B cell (primary cell): ENCODE results near the gene ASPHD2. TPM values are rescaled to one million over a fixed set of nuclear protein-coding genes. Genes with fewer than 3 reads are reported as not detected.

Source experiments
- ATAC-seq: fragments of 200-7000 bp; cut with Tn5 transposase; one replicate; pipeline ENCODE4 v1.10.0; 2021; ENCODE audit warnings: low read depth, mild to moderate bottlenecking, moderate number of reproducible peaks, moderate library complexity
- CTCF ChIA-PET: fragments of 350-600 bp; sonication (Branson Sonifier 250); formaldehyde crosslinking; loops from one replicate; lab custom pipeline; 2021; ENCODE audit warnings: antibody characterized with exemption, inconsistent platforms; lab: Charles Lee
- POLR2A ChIA-PET: fragments of 350-600 bp; sonication (Branson Sonifier 250); formaldehyde crosslinking; loops from one replicate; lab custom pipeline; 2021; ENCODE audit warnings: antibody characterized with exemption; lab: Charles Lee
- DNase-seq: peaks from one replicate; pipeline ENCODE4 v3.0.0; 2013
- H2AFZ ChIP-seq: 2 replicates; pipeline ENCODE4 v1.6.1; 2012; ENCODE audit warnings: mild to moderate bottlenecking, low read depth, low read length; ENCODE audit not compliant: insufficient read depth, poor library complexity, severe bottlenecking
- H3K27ac ChIP-seq, 2 donors: 1 replicate in 1 of 2; 2 replicates in 1 of 2; pipeline ENCODE4 v1.5.1; 2012 to 2013; ENCODE audit warnings: low read length in 2 of 2, mild to moderate bottlenecking in 2 of 2, moderate library complexity in 1 of 2
- H3K27me3 ChIP-seq, 4 experiments: fragments of 200-600 bp in 1 of 4; sonication (generic) in 1 of 4; replicated peaks in 1 of 4; 1 replicate in 2 of 4; 2 replicates in 2 of 4; pipeline versions ENCODE4 v1.6.1 to v1.7.0; 2013 to 2016; ENCODE audit warnings: low read length in 3 of 4, mild to moderate bottlenecking in 2 of 4, mixed read lengths in 1 of 4, moderate library complexity in 1 of 4; ENCODE audit not compliant: insufficient read depth in 4 of 4, control insufficient read depth in 3 of 4; ENCODE audit errors: control extremely low read depth in 1 of 4
- H3K36me3 ChIP-seq, 2 experiments: replicated peaks in 1 of 2; 1 replicate in 1 of 2; 2 replicates in 1 of 2; pipeline versions ENCODE4 v1.6.1 to v1.7.1; 2013; ENCODE audit warnings: low read length in 1 of 2; ENCODE audit not compliant: insufficient read depth in 2 of 2, control insufficient read depth in 1 of 2; ENCODE audit errors: control extremely low read depth in 1 of 2, extremely low read depth in 1 of 2
- H3K4me1 ChIP-seq, 2 donors: fragments of 200-600 bp in 1 of 2; sonication (generic) in 1 of 2; 1 replicate in 1 of 2; 2 replicates in 1 of 2; pipeline versions ENCODE4 v1.5.1 to v1.6.1; 2013 to 2017; ENCODE audit warnings: low read length in 2 of 2; ENCODE audit not compliant: control insufficient read depth in 2 of 2, insufficient read depth in 2 of 2
- H3K4me2 ChIP-seq: replicated peaks from 2 replicates; pipeline ENCODE3; 2012; ENCODE audit warnings: mild to moderate bottlenecking, low read depth, low read length; ENCODE audit not compliant: poor library complexity, severe bottlenecking
- H3K4me3 ChIP-seq, 5 experiments: fragments of 200-600 bp in 1 of 5; sonication (generic) in 1 of 5; 1 replicate in 3 of 5; 2 replicates in 2 of 5; pipeline versions ENCODE4 v1.5.1 to v1.7.0; 2011 to 2016; ENCODE audit warnings: low read length in 4 of 5, mild to moderate bottlenecking in 4 of 5, low read depth in 2 of 5, control low read depth in 1 of 5, moderate library complexity in 1 of 5; ENCODE audit not compliant: insufficient read depth in 1 of 5; ENCODE audit errors: control extremely low read depth in 1 of 5, extremely low read depth in 1 of 5
- H3K79me2 ChIP-seq: fragments of 200-600 bp; sonication (generic); one replicate; pipeline ENCODE4 v1.6.0; 2016; ENCODE audit warnings: low read length; ENCODE audit not compliant: control insufficient read depth, insufficient read depth
- H3K9ac ChIP-seq: fragments of 200-600 bp; sonication (generic); 2 replicates; pipeline ENCODE4 v1.6.1; 2017; ENCODE audit warnings: mild to moderate bottlenecking, low read length, moderate library complexity
- H3K9me3 ChIP-seq, 3 donors: one replicate each; pipeline versions ENCODE4 v1.6.1 to v1.7.1; 2013; ENCODE audit warnings: low read length in 2 of 3; ENCODE audit not compliant: control insufficient read depth in 2 of 3, insufficient read depth in 1 of 3; ENCODE audit errors: control extremely low read depth in 1 of 3
- H4K20me1 ChIP-seq: 2 replicates; pipeline ENCODE4 v1.6.0; 2012; ENCODE audit warnings: mild to moderate bottlenecking, low read length; ENCODE audit not compliant: insufficient read depth, control insufficient read depth, poor library complexity, severe bottlenecking
- H3K27ac Mint-ChIP-seq: one replicate; pipeline ENCODE4 v1.8.0; 2021; ENCODE audit warnings: mixed read lengths
- H3K27me3 Mint-ChIP-seq: one replicate; pipeline ENCODE4 v1.8.0; 2021; ENCODE audit warnings: mixed read lengths
- H3K4me1 Mint-ChIP-seq: one replicate; pipeline ENCODE4 v1.8.0; 2021; ENCODE audit warnings: mixed read lengths
- H3K4me3 Mint-ChIP-seq: one replicate; pipeline ENCODE4 v1.8.0; 2021; ENCODE audit warnings: mixed read lengths
- H3K9me3 Mint-ChIP-seq: one replicate; pipeline ENCODE4 v1.8.0; 2022; ENCODE audit warnings: mixed read lengths; ENCODE audit not compliant: insufficient read depth
- EZH2 ChIP-seq: IDR thresholded peaks from 2 replicates; pipeline ENCODE4 v1.6.1; 2012; ENCODE audit warnings: borderline replicate concordance, low read depth, mild to moderate bottlenecking, moderate library complexity, low read length; ENCODE audit not compliant: insufficient read depth, poor library complexity, severe bottlenecking
- WGBS: methylation state at CpG from one replicate; pipeline ENCODE4 v1.1.5; 2013; ENCODE audit warnings: missing lambda C conversion rate; ENCODE audit not compliant: insufficient coverage; 5-methylcytosine and 5-hydroxymethylcytosine counted together
- intact Hi-C: fragments of 100-400 bp; cut with micrococcal nuclease; formaldehyde crosslinking; loops from one replicate; pipeline ENCODE4 v1.10.0; 2022
- polyA plus RNA-seq: library from polyadenylated mRNA; depleted of rRNA; stranded (reverse); fragments of >200 nt; gene quantifications from 2 replicates; pipeline ENCODE4 v1.2.3, GENCODE V29; 2012
- total RNA-seq, 2 donors: library from RNA; stranded (reverse); fragments of 120-200 nt in 1 of 2; gene quantifications; 1 replicate in 1 of 2; 2 replicates in 1 of 2; pipeline versions ENCODE4 v1.2.3 to v1.2.4, GENCODE V29; 2013 to 2022
- TF ChIP-seq, protein P1 (sequence below): fragments of 200-600 bp; IDR thresholded peaks from one replicate; pipeline ENCODE4 v1.8.0; 2022; ENCODE audit warnings: antibody characterized with exemption, mild to moderate bottlenecking

The ASPHD2 gene
- total and polyA plus RNA-seq, 2 donors (not counting 1 experiment from before 2014, with no cell fraction given) = 5.7 to 7.3 TPM

DNA sequence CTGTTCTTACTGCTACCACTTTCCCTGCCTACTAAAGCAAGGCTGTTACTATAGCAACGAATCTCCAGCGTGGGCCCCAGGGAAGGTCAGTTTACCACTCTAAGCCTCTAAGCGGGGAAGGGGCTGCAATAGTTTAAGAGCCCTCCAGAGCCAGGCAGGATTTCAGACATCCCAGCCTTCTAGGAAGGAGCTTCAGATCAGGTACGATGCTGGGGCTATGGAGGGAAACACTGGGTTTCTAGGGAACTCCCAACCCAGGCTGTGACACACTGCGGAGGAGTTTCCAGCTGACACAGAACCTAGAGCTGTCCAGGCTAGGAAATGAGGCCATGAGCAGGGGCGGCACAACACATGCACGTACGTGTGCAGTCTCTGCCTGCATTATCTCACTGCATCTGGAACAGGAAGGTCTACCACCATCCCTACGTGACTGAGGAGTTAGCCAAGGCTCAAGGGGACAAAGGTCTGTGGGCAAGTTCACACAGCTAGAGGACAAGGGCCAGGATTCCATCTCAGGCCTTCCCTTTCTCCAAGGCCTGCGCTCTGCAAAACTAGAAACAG lies 34.1 kb downstream of the ASPHD2 start:
- Mint-ChIP-seq H3K9me3 (no peaks in the 10 kb centered on the region), H3K4me3 (no peak overlapping the region), H3K4me1 (no peaks in the 10 kb centered on the region), H3K27ac (no peak overlapping the region), H3K27me3 (no peaks in the 10 kb centered on the region)
- no peak overlapping the region for H3K9ac ChIP-seq
- intact Hi-C loops = loop anchor here (5.0 kb wide), 1 partner anchor 86 kb away; no protein-coding TSS in a partner anchor
- H3K79me2 ChIP-seq = peaks cover 16% of the 10 kb centered on the region
- WGBS = 94% methylated on average over 9 of the region's 10 CpGs
- no peak for ATAC-seq
- TF ChIP-seq, protein P1, sequence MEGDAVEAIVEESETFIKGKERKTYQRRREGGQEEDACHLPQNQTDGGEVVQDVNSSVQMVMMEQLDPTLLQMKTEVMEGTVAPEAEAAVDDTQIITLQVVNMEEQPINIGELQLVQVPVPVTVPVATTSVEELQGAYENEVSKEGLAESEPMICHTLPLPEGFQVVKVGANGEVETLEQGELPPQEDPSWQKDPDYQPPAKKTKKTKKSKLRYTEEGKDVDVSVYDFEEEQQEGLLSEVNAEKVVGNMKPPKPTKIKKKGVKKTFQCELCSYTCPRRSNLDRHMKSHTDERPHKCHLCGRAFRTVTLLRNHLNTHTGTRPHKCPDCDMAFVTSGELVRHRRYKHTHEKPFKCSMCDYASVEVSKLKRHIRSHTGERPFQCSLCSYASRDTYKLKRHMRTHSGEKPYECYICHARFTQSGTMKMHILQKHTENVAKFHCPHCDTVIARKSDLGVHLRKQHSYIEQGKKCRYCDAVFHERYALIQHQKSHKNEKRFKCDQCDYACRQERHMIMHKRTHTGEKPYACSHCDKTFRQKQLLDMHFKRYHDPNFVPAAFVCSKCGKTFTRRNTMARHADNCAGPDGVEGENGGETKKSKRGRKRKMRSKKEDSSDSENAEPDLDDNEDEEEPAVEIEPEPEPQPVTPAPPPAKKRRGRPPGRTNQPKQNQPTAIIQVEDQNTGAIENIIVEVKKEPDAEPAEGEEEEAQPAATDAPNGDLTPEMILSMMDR = no peak
- no peak for TF ChIP-seq EZH2
- H2AFZ ChIP-seq = no peak overlapping the region
- ChIA-PET CTCF (interaction anchor here (0.9 to 9.7 kb wide), 9 partner anchors 10 to 99 kb away, joined by 3 to 179 read pairs (median 7); partner anchors contain the start of genes HPS4 and SRRD), POLR2A (no interaction called here)
- DNase-seq = no peak
- H3K4me3 ChIP-seq = no peak overlapping the region
- peaks cover 0 to 80% of the 10 kb centered on the region in 2 experiments for H3K36me3 ChIP-seq
- H4K20me1 ChIP-seq = peaks cover 16% of the 10 kb centered on the region
- no peaks in the 10 kb centered on the region for H3K4me1 ChIP-seq
- no peaks in the 10 kb centered on the region for H3K27me3 ChIP-seq
- no peak overlapping the region for H3K27ac ChIP-seq
- H3K9me3 ChIP-seq = no peaks in the 10 kb centered on the region
- no peak overlapping the region for H3K4me2 ChIP-seq

DNA sequence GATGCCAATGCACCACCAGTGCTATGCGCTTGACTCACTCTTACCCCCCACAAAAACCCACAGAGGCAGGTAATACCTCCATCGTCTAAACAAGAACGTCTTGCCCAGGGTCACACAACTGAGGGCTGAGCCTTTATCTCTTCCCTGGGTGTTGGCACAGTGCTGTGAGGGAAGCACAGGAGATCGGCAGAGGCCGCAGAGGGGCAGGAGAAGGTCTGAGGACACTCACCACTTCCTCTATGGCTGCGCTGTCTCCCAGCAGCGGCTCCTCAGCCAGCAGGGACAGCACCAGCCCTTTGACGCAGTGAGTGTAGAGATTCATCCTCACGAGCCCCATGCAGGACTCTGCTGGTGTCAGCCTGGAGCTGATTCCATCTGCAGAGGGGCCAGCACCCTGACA lies 34.6 kb downstream of the ASPHD2 start:
- Mint-ChIP-seq H3K4me3 (no peak overlapping the region), H3K4me1 (no peaks in the 10 kb centered on the region), H3K27me3 (no peaks in the 10 kb centered on the region), H3K27ac (no peak overlapping the region), H3K9me3 (no peaks in the 10 kb centered on the region)
- peaks cover 16% of the 10 kb centered on the region for H3K79me2 ChIP-seq
- peaks cover 16% of the 10 kb centered on the region for H4K20me1 ChIP-seq
- WGBS = 98% methylated on average over 7 of the region's 9 CpGs
- no peak for DNase-seq
- ChIA-PET POLR2A (no interaction called here), CTCF (interaction anchor here (1.1 to 9.7 kb wide), 4 partner anchors 26 to 99 kb away, joined by 3 to 179 read pairs (median 72); no protein-coding TSS in a partner anchor)
- no peak overlapping the region for H2AFZ ChIP-seq
- H3K36me3 ChIP-seq = peaks cover 0 to 81% of the 10 kb centered on the region in 2 experiments
- H3K27me3 ChIP-seq = no peaks in the 10 kb centered on the region
- no peak overlapping the region for H3K4me3 ChIP-seq
- no peaks in the 10 kb centered on the region for H3K9me3 ChIP-seq
- no peak overlapping the region for H3K9ac ChIP-seq
- no peak overlapping the region for H3K27ac ChIP-seq
- no peak for ATAC-seq
- no peaks in the 10 kb centered on the region for H3K4me1 ChIP-seq
- intact Hi-C loops = loop anchor here (5.0 kb wide), 1 partner anchor 86 kb away; no protein-coding TSS in a partner anchor
- H3K4me2 ChIP-seq = no peak overlapping the region
- TF ChIP-seq, protein P1 = no peak
- no peak for TF ChIP-seq EZH2
